Adrenal gland (tissue), 12 donors: ENCODE measurements around the gene HBZ. TPM values are rescaled to one million over a fixed set of nuclear protein-coding genes. Genes with fewer than 3 reads are reported as not detected.

Source experiments
- DNase-seq, 7 donors: peaks; one replicate each; pipeline ENCODE4 v3.0.0-alpha.2; 2019 to 2020
- H3K27ac ChIP-seq, 5 donors: fragments of 200-600 bp; sonication (generic) in 4 of 5; 1 replicate in 3 of 5; 2 replicates in 2 of 5; pipeline versions ENCODE4 v1.5.1 to v1.8.0; 2016 to 2020; ENCODE audit warnings: mild to moderate bottlenecking in 1 of 5
- H3K27me3 ChIP-seq: fragments of 200-600 bp; 2 replicates; pipeline ENCODE4 v1.8.0; 2021
- H3K36me3 ChIP-seq, 2 donors: fragments of 200-600 bp; replicated peaks in 1 of 2; 1 replicate in 1 of 2; 2 replicates in 1 of 2; pipeline versions ENCODE4 v1.5.1 to v1.8.0; 2018 to 2022
- H3K4me1 ChIP-seq, 2 donors: fragments of 200-600 bp; replicated peaks in 1 of 2; 1 replicate in 1 of 2; 2 replicates in 1 of 2; pipeline versions ENCODE4 v1.5.1 to v1.8.0; 2018 to 2021
- H3K4me3 ChIP-seq, 4 donors: fragments of 200-600 bp; sonication (generic) in 3 of 4; one replicate each; pipeline ENCODE4 v1.5.1; 2016 to 2018
- H3K9me3 ChIP-seq, 3 donors: fragments of 200-600 bp; sonication (generic) in 1 of 3; replicated peaks in 1 of 3; 1 replicate in 2 of 3; 2 replicates in 1 of 3; pipeline versions ENCODE4 v1.5.1 to v1.8.0; 2016 to 2021
- CTCF ChIP-seq, 6 experiments: fragments of 450-650 bp in 4 of 6; fragments of 200-600 bp in 2 of 6; sonication (generic) in 1 of 6; IDR thresholded peaks; 1 replicate in 5 of 6; 2 replicates in 1 of 6; pipeline versions ENCODE4 v1.5.1 to v1.8.0; 2016 to 2021; ENCODE audit warnings: antibody characterized with exemption in 6 of 6, mild to moderate bottlenecking in 2 of 6, moderate library complexity in 1 of 6
- POLR2A ChIP-seq, 2 donors: fragments of 450-650 bp; IDR thresholded peaks; one replicate each; pipeline ENCODE4 v1.6.1; 2017; ENCODE audit warnings: antibody characterized with exemption in 2 of 2, mild to moderate bottlenecking in 2 of 2, moderate library complexity in 1 of 2
- WGBS, 4 donors: extraction: QIAGEN DNeasy Blood & Tissue Kit in 2 of 4; methylation state at CpG; one replicate each; pipeline versions ENCODE4 v1.1.5 to v1.1.7; 2013 to 2017; 5-methylcytosine and 5-hydroxymethylcytosine counted together
- intact Hi-C, 2 donors: fragments of 100-400 bp; cut with DNase I; formaldehyde crosslinking; loops; one replicate each; pipeline versions ENCODE4 v1.14.1 to v1.15.0; 2022 to 2023
- polyA plus RNA-seq, 3 donors: library from polyadenylated mRNA; stranded (reverse); fragments of 200-250 nt in 2 of 3; fragments of 350-450 nt in 1 of 3; fragmentation: Illumina TruSeq in 1 of 3; extraction: RNeasy Lipid Tissue Mini Kit (QIAGEN cat#74804) in 1 of 3; gene quantifications; one replicate each; pipeline ENCODE4 v1.2.3, GENCODE V29; 2013 to 2014
- total RNA-seq, 9 donors: library from RNA; depleted of rRNA in 4 of 9; stranded (reverse); fragments of >200 nt in 4 of 9; fragments of 120-200 nt in 1 of 9; fragmentation: NEBNext Ultra II Directional in 1 of 9; extraction: Animal tissue kit (Norgen Biotek cat#: 25700) in 1 of 9; gene quantifications; one replicate each; pipeline versions ENCODE4 v1.1.0 to v1.2.4, GENCODE V29; 2013 to 2023
- donor health status: healthy with polysubstance abuse.
- donor health status: Bipolar disorder and iron deficiency.
- donor health status: DM: yes; HTN: yes; CAD: no.
- donor health status: DM: no; HTN: no; CAD: no.
- donor health status: DM: no; HTN: no; CAD: no.
- donor health status: DM: yes; HTN: yes; CAD: no.

Gene HBZ
- total and polyA plus RNA-seq, 12 donors: 0.61 to 1.3 (median 1.3) TPM; not detected in 9

- intact Hi-C loops: no loop called here
- no peaks in the 10 kb centered on the region for H3K27me3 ChIP-seq
- peaks cover 0 to 27% of the 10 kb centered on the region in 2 donors for H3K36me3 ChIP-seq
- no peak overlapping the region for H3K4me3 ChIP-seq
- DNase-seq: no peak
- peaks cover 9 to 17% of the 10 kb centered on the region in 2 donors for H3K4me1 ChIP-seq
- H3K27ac ChIP-seq: no peak overlapping the region
- TF ChIP-seq POLR2A (IDR thresholded peaks at IDR 0.05): no peak
- no peak for TF ChIP-seq CTCF (IDR thresholded peaks at IDR 0.05)
- WGBS, 4 donors: 76 to 84% (median 80%) methylated on average over 7 of the region's 7 CpGs
- H3K9me3 ChIP-seq: no peaks in the 10 kb centered on the region
Observed at GRCh38 chr16:116015-116414, 36.4 kb upstream of the HBZ start.

- no peak for TF ChIP-seq POLR2A (IDR thresholded peaks at IDR 0.05)
- TF ChIP-seq CTCF (IDR thresholded peaks at IDR 0.05): peak; percentile 41 to 71 (median 62)
- Histone ChIP-seq H3K4me3 (no peak overlapping the region), H3K27me3 (no peaks in the 10 kb centered on the region), H3K27ac (no peak overlapping the region), H3K9me3 (no peaks in the 10 kb centered on the region), H3K4me1 (peaks cover 9 to 17% of the 10 kb centered on the region in 2 donors), H3K36me3 (peaks cover 0 to 12% of the 10 kb centered on the region in 2 donors)
- WGBS, 4 donors: 48 to 61% (median 51%) methylated on average over 12 to 19 of the region's 19 CpGs
- intact Hi-C loops: no loop called here
- peak; percentile 55 to 77 (median 68) for DNase-seq
Observed at GRCh38 chr16:117379-118365, 34.8 kb upstream of the HBZ start.

GRCh38 chr16:118857-119256 is 33.6 kb upstream of the HBZ start:
- no peaks in the 10 kb centered on the region for H3K27me3 ChIP-seq
- intact Hi-C loops: no loop called here
- no peak overlapping the region for H3K27ac ChIP-seq
- H3K4me1 ChIP-seq: peaks cover under 1 to 8% of the 10 kb centered on the region in 2 donors
- peaks cover 0 to 12% of the 10 kb centered on the region in 2 donors for H3K36me3 ChIP-seq
- TF ChIP-seq POLR2A (IDR thresholded peaks at IDR 0.05) (no peak), CTCF (IDR thresholded peaks at IDR 0.05) (no peak)
- H3K9me3 ChIP-seq: no peaks in the 10 kb centered on the region
- DNase-seq: no peak
- no peak overlapping the region for H3K4me3 ChIP-seq
- WGBS, 4 donors: 100% methylated on average over 1 to 2 of the region's 2 CpGs

- H3K27me3 ChIP-seq: no peaks in the 10 kb centered on the region
- no peak for TF ChIP-seq CTCF (IDR thresholded peaks at IDR 0.05)
- TF ChIP-seq POLR2A (IDR thresholded peaks at IDR 0.05): no peak
- H3K27ac ChIP-seq: no peak overlapping the region
- intact Hi-C loops: no loop called here
- peaks cover 0 to 7% of the 10 kb centered on the region in 2 donors for H3K4me1 ChIP-seq
- no peak overlapping the region for H3K4me3 ChIP-seq
- DNase-seq: no peak
- 81 to 94% (median 91%) methylated on average over 2 to 5 of the region's 5 CpGs for WGBS, 4 donors
- no peaks in the 10 kb centered on the region for H3K9me3 ChIP-seq
- peaks cover 0 to 12% of the 10 kb centered on the region in 2 donors for H3K36me3 ChIP-seq
Observed at GRCh38 chr16:119295-119694, 33.1 kb upstream of the HBZ start.
